B cell (primary cell): ENCODE measurements around the gene HS6ST3. TPM values are rescaled to one million over a fixed set of nuclear protein-coding genes. Genes with fewer than 3 reads are reported as not detected.

Source experiments
- ATAC-seq: fragments of 200-7000 bp; cut with Tn5 transposase; one replicate; pipeline ENCODE4 v1.10.0; 2021; ENCODE audit warnings: low read depth, mild to moderate bottlenecking, moderate number of reproducible peaks, moderate library complexity
- CTCF ChIA-PET: fragments of 350-600 bp; sonication (Branson Sonifier 250); formaldehyde crosslinking; loops from one replicate; lab custom pipeline; 2021; ENCODE audit warnings: antibody characterized with exemption, inconsistent platforms; lab: Charles Lee
- POLR2A ChIA-PET: fragments of 350-600 bp; sonication (Branson Sonifier 250); formaldehyde crosslinking; loops from one replicate; lab custom pipeline; 2021; ENCODE audit warnings: antibody characterized with exemption; lab: Charles Lee
- DNase-seq: peaks from one replicate; pipeline ENCODE4 v3.0.0; 2013
- H2AFZ ChIP-seq: 2 replicates; pipeline ENCODE4 v1.6.1; 2012; ENCODE audit warnings: mild to moderate bottlenecking, low read depth, low read length; ENCODE audit not compliant: insufficient read depth, poor library complexity, severe bottlenecking
- H3K27ac ChIP-seq, 2 donors: 1 replicate in 1 of 2; 2 replicates in 1 of 2; pipeline ENCODE4 v1.5.1; 2012 to 2013; ENCODE audit warnings: low read length in 2 of 2, mild to moderate bottlenecking in 2 of 2, moderate library complexity in 1 of 2
- H3K27me3 ChIP-seq, 4 experiments: fragments of 200-600 bp in 1 of 4; sonication (generic) in 1 of 4; replicated peaks in 1 of 4; 1 replicate in 2 of 4; 2 replicates in 2 of 4; pipeline versions ENCODE4 v1.6.1 to v1.7.0; 2013 to 2016; ENCODE audit warnings: low read length in 3 of 4, mild to moderate bottlenecking in 2 of 4, mixed read lengths in 1 of 4, moderate library complexity in 1 of 4; ENCODE audit not compliant: insufficient read depth in 4 of 4, control insufficient read depth in 3 of 4; ENCODE audit errors: control extremely low read depth in 1 of 4
- H3K36me3 ChIP-seq, 2 experiments: replicated peaks in 1 of 2; 1 replicate in 1 of 2; 2 replicates in 1 of 2; pipeline versions ENCODE4 v1.6.1 to v1.7.1; 2013; ENCODE audit warnings: low read length in 1 of 2; ENCODE audit not compliant: insufficient read depth in 2 of 2, control insufficient read depth in 1 of 2; ENCODE audit errors: control extremely low read depth in 1 of 2, extremely low read depth in 1 of 2
- H3K4me1 ChIP-seq, 2 donors: fragments of 200-600 bp in 1 of 2; sonication (generic) in 1 of 2; 1 replicate in 1 of 2; 2 replicates in 1 of 2; pipeline versions ENCODE4 v1.5.1 to v1.6.1; 2013 to 2017; ENCODE audit warnings: low read length in 2 of 2; ENCODE audit not compliant: control insufficient read depth in 2 of 2, insufficient read depth in 2 of 2
- H3K4me2 ChIP-seq: replicated peaks from 2 replicates; pipeline ENCODE3; 2012; ENCODE audit warnings: mild to moderate bottlenecking, low read depth, low read length; ENCODE audit not compliant: poor library complexity, severe bottlenecking
- H3K4me3 ChIP-seq, 5 experiments: fragments of 200-600 bp in 1 of 5; sonication (generic) in 1 of 5; 1 replicate in 3 of 5; 2 replicates in 2 of 5; pipeline versions ENCODE4 v1.5.1 to v1.7.0; 2011 to 2016; ENCODE audit warnings: low read length in 4 of 5, mild to moderate bottlenecking in 4 of 5, low read depth in 2 of 5, control low read depth in 1 of 5, moderate library complexity in 1 of 5; ENCODE audit not compliant: insufficient read depth in 1 of 5; ENCODE audit errors: control extremely low read depth in 1 of 5, extremely low read depth in 1 of 5
- H3K79me2 ChIP-seq: fragments of 200-600 bp; sonication (generic); one replicate; pipeline ENCODE4 v1.6.0; 2016; ENCODE audit warnings: low read length; ENCODE audit not compliant: control insufficient read depth, insufficient read depth
- H3K9ac ChIP-seq: fragments of 200-600 bp; sonication (generic); 2 replicates; pipeline ENCODE4 v1.6.1; 2017; ENCODE audit warnings: mild to moderate bottlenecking, low read length, moderate library complexity
- H3K9me3 ChIP-seq, 3 donors: one replicate each; pipeline versions ENCODE4 v1.6.1 to v1.7.1; 2013; ENCODE audit warnings: low read length in 2 of 3; ENCODE audit not compliant: control insufficient read depth in 2 of 3, insufficient read depth in 1 of 3; ENCODE audit errors: control extremely low read depth in 1 of 3
- H4K20me1 ChIP-seq: 2 replicates; pipeline ENCODE4 v1.6.0; 2012; ENCODE audit warnings: mild to moderate bottlenecking, low read length; ENCODE audit not compliant: insufficient read depth, control insufficient read depth, poor library complexity, severe bottlenecking
- H3K27ac Mint-ChIP-seq: one replicate; pipeline ENCODE4 v1.8.0; 2021; ENCODE audit warnings: mixed read lengths
- H3K27me3 Mint-ChIP-seq: one replicate; pipeline ENCODE4 v1.8.0; 2021; ENCODE audit warnings: mixed read lengths
- H3K4me1 Mint-ChIP-seq: one replicate; pipeline ENCODE4 v1.8.0; 2021; ENCODE audit warnings: mixed read lengths
- H3K4me3 Mint-ChIP-seq: one replicate; pipeline ENCODE4 v1.8.0; 2021; ENCODE audit warnings: mixed read lengths
- H3K9me3 Mint-ChIP-seq: one replicate; pipeline ENCODE4 v1.8.0; 2022; ENCODE audit warnings: mixed read lengths; ENCODE audit not compliant: insufficient read depth
- EZH2 ChIP-seq: IDR thresholded peaks from 2 replicates; pipeline ENCODE4 v1.6.1; 2012; ENCODE audit warnings: borderline replicate concordance, low read depth, mild to moderate bottlenecking, moderate library complexity, low read length; ENCODE audit not compliant: insufficient read depth, poor library complexity, severe bottlenecking
- whole genome bisulfite sequencing: methylation state at CpG from one replicate; pipeline ENCODE4 v1.1.5; 2013; ENCODE audit warnings: missing lambda C conversion rate; ENCODE audit not compliant: insufficient coverage; 5-methylcytosine and 5-hydroxymethylcytosine counted together
- intact Hi-C: fragments of 100-400 bp; cut with micrococcal nuclease; formaldehyde crosslinking; loops from one replicate; pipeline ENCODE4 v1.10.0; 2022
- polyA plus RNA-seq: library from polyadenylated mRNA; depleted of rRNA; stranded (reverse); fragments of >200 nt; gene quantifications from 2 replicates; pipeline ENCODE4 v1.2.3, GENCODE V29; 2012
- total RNA-seq, 2 donors: library from RNA; stranded (reverse); fragments of 120-200 nt in 1 of 2; gene quantifications; 1 replicate in 1 of 2; 2 replicates in 1 of 2; pipeline versions ENCODE4 v1.2.3 to v1.2.4, GENCODE V29; 2013 to 2022
- TF ChIP-seq, protein P1 (sequence below): fragments of 200-600 bp; IDR thresholded peaks from one replicate; pipeline ENCODE4 v1.8.0; 2022; ENCODE audit warnings: antibody characterized with exemption, mild to moderate bottlenecking

Gene HS6ST3
- total and polyA plus RNA-seq, 2 donors (not counting 1 experiment from before 2014, with no cell fraction given): not detected

DNA sequence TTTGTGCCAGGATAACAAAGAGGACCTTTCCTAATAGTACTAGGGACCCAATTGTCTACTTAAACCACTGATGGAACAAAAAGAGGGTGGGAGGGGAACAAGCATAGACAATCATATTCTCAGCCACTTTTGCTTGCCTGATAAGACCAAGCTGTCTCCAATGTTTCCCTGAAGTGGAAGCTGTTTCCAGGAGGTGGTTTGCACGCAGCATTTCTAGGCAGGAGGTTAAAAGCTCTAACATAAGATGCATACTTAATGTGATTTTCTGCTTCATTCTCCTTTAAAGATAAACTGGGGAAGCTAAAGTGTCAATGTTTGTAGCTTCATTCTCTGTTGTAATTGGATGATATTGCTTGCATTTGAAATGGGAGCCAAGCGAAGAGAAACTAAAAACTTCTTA lies 442.9 kb downstream of the HS6ST3 start:
- POLR2A ChIA-PET: no interaction called here

DNA sequence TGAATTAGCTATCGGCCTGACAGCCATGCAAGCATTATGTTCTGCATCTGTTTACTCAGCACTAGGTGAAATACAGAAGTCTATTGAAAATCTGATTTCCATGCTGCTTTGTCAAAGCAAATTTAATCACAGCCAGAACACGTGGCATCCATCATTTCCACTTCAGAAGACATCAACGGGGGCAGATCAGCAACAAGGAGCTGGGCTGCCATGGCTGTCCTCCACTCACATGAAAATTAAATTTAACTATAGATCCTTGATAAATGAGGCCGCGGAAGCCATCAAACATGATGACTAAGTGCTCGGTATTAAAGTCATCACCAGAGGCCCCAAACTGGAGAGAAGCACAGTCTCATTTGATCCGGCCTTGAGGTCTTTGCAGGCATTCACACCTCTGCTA lies 443.5 kb downstream of the HS6ST3 start:
- H3K9me3 ChIP-seq: peaks cover 0 to 2% (median 0%) of the 10 kb centered on the region in 3 donors
- no peaks in the 10 kb centered on the region for H3K36me3 ChIP-seq
- H3K4me1 Mint-ChIP-seq: no peaks in the 10 kb centered on the region
- H3K4me2 ChIP-seq: no peak overlapping the region
- TF ChIP-seq, protein P1, sequence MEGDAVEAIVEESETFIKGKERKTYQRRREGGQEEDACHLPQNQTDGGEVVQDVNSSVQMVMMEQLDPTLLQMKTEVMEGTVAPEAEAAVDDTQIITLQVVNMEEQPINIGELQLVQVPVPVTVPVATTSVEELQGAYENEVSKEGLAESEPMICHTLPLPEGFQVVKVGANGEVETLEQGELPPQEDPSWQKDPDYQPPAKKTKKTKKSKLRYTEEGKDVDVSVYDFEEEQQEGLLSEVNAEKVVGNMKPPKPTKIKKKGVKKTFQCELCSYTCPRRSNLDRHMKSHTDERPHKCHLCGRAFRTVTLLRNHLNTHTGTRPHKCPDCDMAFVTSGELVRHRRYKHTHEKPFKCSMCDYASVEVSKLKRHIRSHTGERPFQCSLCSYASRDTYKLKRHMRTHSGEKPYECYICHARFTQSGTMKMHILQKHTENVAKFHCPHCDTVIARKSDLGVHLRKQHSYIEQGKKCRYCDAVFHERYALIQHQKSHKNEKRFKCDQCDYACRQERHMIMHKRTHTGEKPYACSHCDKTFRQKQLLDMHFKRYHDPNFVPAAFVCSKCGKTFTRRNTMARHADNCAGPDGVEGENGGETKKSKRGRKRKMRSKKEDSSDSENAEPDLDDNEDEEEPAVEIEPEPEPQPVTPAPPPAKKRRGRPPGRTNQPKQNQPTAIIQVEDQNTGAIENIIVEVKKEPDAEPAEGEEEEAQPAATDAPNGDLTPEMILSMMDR: no peak
- no peak for TF ChIP-seq EZH2
- H3K4me1 ChIP-seq: no peaks in the 10 kb centered on the region
- H2AFZ ChIP-seq: no peak overlapping the region
- no peaks in the 10 kb centered on the region for H3K9me3 Mint-ChIP-seq
- intact Hi-C loops: no loop called here
- H3K27me3 Mint-ChIP-seq: no peaks in the 10 kb centered on the region
- no peaks in the 10 kb centered on the region for H3K27me3 ChIP-seq
- 87% methylated on average over 6 of the region's 7 CpGs for WGBS
- no peak overlapping the region for H3K27ac ChIP-seq
- DNase-seq: no peak
- ChIA-PET POLR2A (no interaction called here), CTCF (no interaction called here)
- H3K4me3 ChIP-seq: no peak overlapping the region
- H3K79me2 ChIP-seq: no peaks in the 10 kb centered on the region
- no peaks in the 10 kb centered on the region for H4K20me1 ChIP-seq
- ATAC-seq: no peak
- H3K9ac ChIP-seq: no peak overlapping the region
- no peak overlapping the region for H3K27ac Mint-ChIP-seq
- no peak overlapping the region for H3K4me3 Mint-ChIP-seq

More for the DNA sequence above, 442.9 kb downstream of the HS6ST3 start:
- Histone ChIP-seq H3K4me2 (no peak overlapping the region), H3K4me3 (no peak overlapping the region), H3K79me2 (no peaks in the 10 kb centered on the region), H2AFZ (no peak overlapping the region), H3K27me3 (no peaks in the 10 kb centered on the region), H3K9ac (no peak overlapping the region), H3K36me3 (no peaks in the 10 kb centered on the region), H3K9me3 (peaks cover 0 to 2% (median 0%) of the 10 kb centered on the region in 3 donors), H4K20me1 (no peaks in the 10 kb centered on the region), H3K27ac (no peak overlapping the region), H3K4me1 (no peaks in the 10 kb centered on the region)
- H3K27ac Mint-ChIP-seq: no peak overlapping the region
- no CpG with 5 or more reads among the region's 2 CpGs for WGBS
- ATAC-seq: no peak
- no peak for DNase-seq
- H3K4me1 Mint-ChIP-seq: no peaks in the 10 kb centered on the region
- CTCF ChIA-PET: no interaction called here
- no peaks in the 10 kb centered on the region for H3K27me3 Mint-ChIP-seq
- TF ChIP-seq, protein P1: no peak
- no peak for TF ChIP-seq EZH2
- H3K9me3 Mint-ChIP-seq: no peaks in the 10 kb centered on the region
- intact Hi-C loops: no loop called here
- no peak overlapping the region for H3K4me3 Mint-ChIP-seq
